Glutamatergic neuron (in vitro differentiated cells): ENCODE measurements around the gene TBC1D17. TPM values are rescaled to one million over a fixed set of nuclear protein-coding genes. Genes with fewer than 3 reads are reported as not detected.
A peak's percentile ranks its signal among the peaks of the same experiment; 100 is the strongest.

Source experiments
- DNase-seq: peaks from one replicate; pipeline ENCODE4 v3.0.0; 2022
- H3K27ac Mint-ChIP-seq: one replicate; pipeline ENCODE4 v1.8.0; 2020; ENCODE audit warnings: mild to moderate bottlenecking, mixed read lengths, inconsistent platforms; ENCODE audit not compliant: unreplicated experiment
- H3K27me3 Mint-ChIP-seq: one replicate; pipeline ENCODE4 v1.8.0; 2020; ENCODE audit warnings: mild to moderate bottlenecking, moderate library complexity, mixed read lengths, inconsistent platforms; ENCODE audit not compliant: unreplicated experiment
- H3K36me3 Mint-ChIP-seq: one replicate; pipeline ENCODE4 v1.8.0; 2020; ENCODE audit warnings: mild to moderate bottlenecking, mixed read lengths, inconsistent platforms; ENCODE audit not compliant: unreplicated experiment
- H3K4me1 Mint-ChIP-seq: one replicate; pipeline ENCODE4 v1.8.0; 2020; ENCODE audit warnings: mild to moderate bottlenecking, low read depth, mixed read lengths, inconsistent platforms; ENCODE audit not compliant: unreplicated experiment
- H3K4me3 Mint-ChIP-seq: one replicate; pipeline ENCODE4 v1.8.0; 2020; ENCODE audit warnings: mild to moderate bottlenecking, mixed read lengths, inconsistent platforms; ENCODE audit not compliant: unreplicated experiment
- H3K9me3 Mint-ChIP-seq: one replicate; pipeline ENCODE4 v1.8.0; 2020; ENCODE audit warnings: mild to moderate bottlenecking, moderate library complexity, mixed read lengths, inconsistent platforms; ENCODE audit not compliant: unreplicated experiment
- CTCF ChIP-seq: fragments of 200-600 bp; sonication (generic); IDR thresholded peaks from one replicate; pipeline ENCODE4 v1.5.0; 2021; ENCODE audit not compliant: partially characterized antibody, unreplicated experiment
- total RNA-seq: library from RNA; stranded (reverse); fragmentation: NEBNext Ultra II Directional; extraction: Animal tissue kit (Norgen Biotek cat#: 25700); gene quantifications from one replicate; pipeline ENCODE4 v1.2.1, GENCODE V29; 2021; ENCODE audit not compliant: unreplicated experiment

Gene TBC1D17
- total RNA-seq, 1 donor from 2014 or later = 56.8 TPM

- Mint-ChIP-seq H3K27ac (peak overlapping the region; percentile 93), H3K4me1 (peaks cover 6% of the 10 kb centered on the region), H3K9me3 (peaks cover 9% of the 10 kb centered on the region), H3K36me3 (no peaks in the 10 kb centered on the region), H3K27me3 (peaks cover 10% of the 10 kb centered on the region), H3K4me3 (peak overlapping the region; percentile 38)
- DNase-seq = peak; percentile 69
- no peak for TF ChIP-seq CTCF
These were observed 11.7 kb downstream of the TBC1D17 start for GRCh38 chr19:49889038-49889686.

- peak overlapping the region; percentile 93 for H3K27ac Mint-ChIP-seq
- H3K4me3 Mint-ChIP-seq = peak overlapping the region; percentile 77
- peaks cover 6% of the 10 kb centered on the region for H3K4me1 Mint-ChIP-seq
- peak; percentile 82 for TF ChIP-seq CTCF
- peak; percentile 82 for DNase-seq
- peaks cover 10% of the 10 kb centered on the region for H3K27me3 Mint-ChIP-seq
- no peaks in the 10 kb centered on the region for H3K36me3 Mint-ChIP-seq
- peaks cover 9% of the 10 kb centered on the region for H3K9me3 Mint-ChIP-seq
These were observed 12.3 kb downstream of the TBC1D17 start for GRCh38 chr19:49889687-49890348.

- peak overlapping the region; percentile 77 for H3K4me3 Mint-ChIP-seq
- peak; percentile 54 for TF ChIP-seq CTCF
- DNase-seq = peak; percentile 75
- H3K4me1 Mint-ChIP-seq = peaks cover 6% of the 10 kb centered on the region
- no peaks in the 10 kb centered on the region for H3K36me3 Mint-ChIP-seq
- H3K27me3 Mint-ChIP-seq = peaks cover 10% of the 10 kb centered on the region
- peaks cover 9% of the 10 kb centered on the region for H3K9me3 Mint-ChIP-seq
- peak overlapping the region; percentile 70 for H3K27ac Mint-ChIP-seq
These were observed 13.1 kb downstream of the TBC1D17 start for GRCh38 chr19:49890349-49891311.

GRCh38 chr19:49891393-49891792 lies 13.9 kb downstream of the TBC1D17 start:
- Mint-ChIP-seq H3K4me1 (peaks cover 6% of the 10 kb centered on the region), H3K36me3 (no peaks in the 10 kb centered on the region), H3K9me3 (peaks cover 9% of the 10 kb centered on the region), H3K4me3 (no peak overlapping the region), H3K27ac (no peak overlapping the region), H3K27me3 (peaks cover 12% of the 10 kb centered on the region)
- peak; percentile 20 for DNase-seq
- TF ChIP-seq CTCF = no peak
